ENCODE measurements around the gene BLOC1S6. TPM values are rescaled to one million over a fixed set of nuclear protein-coding genes. Genes with fewer than 3 reads are reported as not detected.

The BLOC1S6 gene
- 48.6 and 66.3 TPM in 2 replicates for total RNA-seq

GRCh38 chr15:45587095-45587862 lies at the start of gene BLOC1S6:
Gene BLOC1S6 (plus strand): TSS chr15:45587379. CDS start chr15:45587444, 65 bp downstream.

GRCh38 chr15:45634432-45635190 lies 47.4 kb downstream of the BLOC1S6 start, which contains the start of gene SQOR:
Gene SQOR (plus strand): TSS chr15:45635029. CDS start chr15:45658924, 23,895 bp downstream.

Other genes starting within 250 kb of the BLOC1S6 start
- gene GATM, start 208.8 kb upstream of the BLOC1S6 start, total RNA-seq: 2.6 and 4.1 TPM in 2 replicates
- 1.7 and 2.9 TPM in 2 replicates for gene SLC30A4, start 64.6 kb upstream of the BLOC1S6 start, total RNA-seq
- 302 and 378 TPM in 2 replicates for gene SQOR, start 47.6 kb downstream of the BLOC1S6 start, total RNA-seq